ENCODE results near the gene HES3.

The HES3 gene

GRCh38 chr1:6249739-6250689 is 6.0 kb downstream of the HES3 start:
- TF ChIP-seq CTCF (IDR thresholded peaks at IDR 0.05) = no peak
- H3K9me3 ChIP-seq = no peaks in the 10 kb centered on the region
- peaks cover 0 to 10% of the 10 kb centered on the region in 2 experiments for H3K4me1 ChIP-seq (ENCODE audit: control insufficient read depth in 1 of 2, insufficient read depth in 1 of 2, low read depth in 1 of 2, low read length in 1 of 2)
- no peaks in the 10 kb centered on the region for H3K36me3 ChIP-seq
- peaks cover 84% of the 10 kb centered on the region for H3K27me3 ChIP-seq
- H3K4me3 ChIP-seq (ENCODE audit: low read depth in 1 of 2, low read length in 1 of 2) = no peak overlapping the region
- H3K27ac ChIP-seq = no peak overlapping the region

GRCh38 chr1:6251233-6251632 is 7.3 kb downstream of the HES3 start:
- H3K27me3 ChIP-seq = peaks cover 76% of the 10 kb centered on the region
- H3K27ac ChIP-seq = no peak overlapping the region
- H3K36me3 ChIP-seq = no peaks in the 10 kb centered on the region
- H3K9me3 ChIP-seq = no peaks in the 10 kb centered on the region
- no peak overlapping the region for H3K4me3 ChIP-seq (ENCODE audit: low read depth in 1 of 2, low read length in 1 of 2)
- TF ChIP-seq CTCF (IDR thresholded peaks at IDR 0.05) = no peak
- H3K4me1 ChIP-seq (ENCODE audit: control insufficient read depth in 1 of 2, insufficient read depth in 1 of 2, low read depth in 1 of 2, low read length in 1 of 2) = no peaks in the 10 kb centered on the region

- Histone ChIP-seq H3K27me3 (peaks cover 75% of the 10 kb centered on the region), H3K27ac (no peak overlapping the region), H3K4me1 (ENCODE audit: control insufficient read depth in 1 of 2, insufficient read depth in 1 of 2, low read depth in 1 of 2, low read length in 1 of 2) (no peaks in the 10 kb centered on the region), H3K36me3 (no peaks in the 10 kb centered on the region), H3K4me3 (ENCODE audit: low read depth in 1 of 2, low read length in 1 of 2) (no peak overlapping the region), H3K9me3 (no peaks in the 10 kb centered on the region)
- TF ChIP-seq CTCF (IDR thresholded peaks at IDR 0.05) = no peak
Measured at GRCh38 chr1:6251681-6252373, 7.8 kb downstream of the HES3 start.

GRCh38 chr1:6252374-6252710 is 8.4 kb downstream of the HES3 start:
- H3K27ac ChIP-seq = no peak overlapping the region
- no peaks in the 10 kb centered on the region for H3K36me3 ChIP-seq
- H3K4me1 ChIP-seq (ENCODE audit: control insufficient read depth in 1 of 2, insufficient read depth in 1 of 2, low read depth in 1 of 2, low read length in 1 of 2) = no peaks in the 10 kb centered on the region
- no peak overlapping the region for H3K4me3 ChIP-seq (ENCODE audit: low read depth in 1 of 2, low read length in 1 of 2)
- peaks cover 75% of the 10 kb centered on the region for H3K27me3 ChIP-seq
- no peaks in the 10 kb centered on the region for H3K9me3 ChIP-seq
- TF ChIP-seq CTCF (IDR thresholded peaks at IDR 0.05) = no peak

- no peak overlapping the region for H3K4me3 ChIP-seq (ENCODE audit: low read depth in 1 of 2, low read length in 1 of 2)
- no peak for TF ChIP-seq CTCF (IDR thresholded peaks at IDR 0.05)
- no peaks in the 10 kb centered on the region for H3K9me3 ChIP-seq
- peaks cover 75% of the 10 kb centered on the region for H3K27me3 ChIP-seq
- no peaks in the 10 kb centered on the region for H3K4me1 ChIP-seq (ENCODE audit: control insufficient read depth in 1 of 2, insufficient read depth in 1 of 2, low read depth in 1 of 2, low read length in 1 of 2)
- no peaks in the 10 kb centered on the region for H3K36me3 ChIP-seq
- no peak overlapping the region for H3K27ac ChIP-seq
Measured at GRCh38 chr1:6253380-6253779, 9.4 kb downstream of the HES3 start.
